Heart right ventricle (tissue), 16 donors: ENCODE measurements around the gene AKR1C4. TPM values are rescaled to one million over a fixed set of nuclear protein-coding genes. Genes with fewer than 3 reads are reported as not detected.

Experiments
- ATAC-seq, 8 donors: fragments of 200-7000 bp; cut with Tn5 transposase; one replicate each; pipeline ENCODE4 v1.9.1; 2020; ENCODE audit warnings: mild to moderate bottlenecking in 8 of 8, moderate library complexity in 8 of 8, moderate number of reproducible peaks in 1 of 8
- DNase-seq, 2 donors: peaks; one replicate each; pipeline ENCODE4 v3.0.0-alpha.2; 2020
- H3K27ac ChIP-seq, 10 donors: fragments of 200-600 bp; sonication (generic) in 2 of 10; one replicate each; pipeline versions ENCODE4 v1.5.0 to v1.8.0; 2020 to 2022; ENCODE audit warnings: mild to moderate bottlenecking in 3 of 10
- H3K27me3 ChIP-seq, 7 donors: fragments of 200-600 bp; one replicate each; pipeline ENCODE4 v1.8.0; 2021 to 2022; ENCODE audit warnings: mild to moderate bottlenecking in 2 of 7
- H3K36me3 ChIP-seq, 9 donors: fragments of 200-600 bp; sonication (generic) in 1 of 9; one replicate each; pipeline versions ENCODE4 v1.5.0 to v1.8.0; 2020 to 2022; ENCODE audit warnings: mild to moderate bottlenecking in 2 of 9
- H3K4me1 ChIP-seq, 9 donors: fragments of 200-600 bp; sonication (generic) in 1 of 9; one replicate each; pipeline versions ENCODE4 v1.5.0 to v1.8.0; 2020 to 2022; ENCODE audit warnings: mild to moderate bottlenecking in 4 of 9
- H3K4me3 ChIP-seq, 10 donors: fragments of 200-600 bp; sonication (generic) in 2 of 10; one replicate each; pipeline versions ENCODE4 v1.5.0 to v1.8.0; 2020 to 2022; ENCODE audit warnings: mild to moderate bottlenecking in 7 of 10, moderate library complexity in 2 of 10
- H3K9me3 ChIP-seq, 11 donors: fragments of 200-600 bp in 10 of 11; sonication (generic) in 2 of 11; one replicate each; pipeline versions ENCODE4 v1.5.0 to v1.8.0; 2013 to 2022; ENCODE audit warnings: mild to moderate bottlenecking in 2 of 11, control low read depth in 1 of 11, moderate library complexity in 1 of 11
- WGBS, 2 donors: extraction: QIAGEN DNeasy Blood & Tissue Kit; methylation state at CpG; one replicate each; pipeline ENCODE4 v1.1.7; 2013; ENCODE audit warnings: inconsistent platforms in 1 of 2; 5-methylcytosine and 5-hydroxymethylcytosine counted together
- intact Hi-C, 10 donors: fragments of 100-400 bp; cut with DNase I; formaldehyde crosslinking; loops; one replicate each; pipeline versions ENCODE4 v1.11.1 to v1.14.2; 2022
- polyA plus RNA-seq, 2 donors: library from polyadenylated mRNA; stranded (reverse); fragments of 200-250 nt; gene quantifications; one replicate each; pipeline ENCODE4 v1.2.3, GENCODE V29; 2013
- total RNA-seq, 10 donors: library from RNA; stranded (reverse); fragmentation: NEBNext Ultra II Directional in 3 of 10; extraction: Animal tissue kit (Norgen Biotek cat#: 25700) in 3 of 10; gene quantifications; one replicate each; pipeline versions ENCODE4 v1.2.1 to v1.2.4, GENCODE V29; 2021 to 2023
- TF ChIP-seq, protein P1 (sequence below), 9 donors: fragments of 200-600 bp; sonication (generic) in 2 of 9; IDR thresholded peaks; one replicate each; pipeline versions ENCODE4 v1.5.0 to v1.8.0; 2021 to 2022; ENCODE audit warnings: antibody characterized with exemption in 9 of 9, mild to moderate bottlenecking in 5 of 9, moderate library complexity in 1 of 9
- donor health status: Arrhythmogenic right ventricular cardiomyopathy.
- donor health status: ischemic (EF 13 %, LVEDD 7.1; RV severe dilation, severe dysfunction).
- donor health status: healthy with polysubstance abuse.
- donor health status: DM: no; HTN: yes; CAD: no.
- donor health status: DM: no; HTN: no; CAD: no.
- donor health status: ischemic (EF 25% LVEDD 6.9; RV normal size, moderate dysfunction).
- donor health status: ischemic (EF 25% LVEDD 5.7; RV mildly dilated, moderate dysfunction).
- donor health status: healthy.
- donor health status: DM: yes; HTN: yes; CAD: no.
- donor health status: Ischemic cardiomyopathy.
- donor health status: ischemic (EF 35%, LVEDD 5.7; RV mildly dilated, moderate dysfunction).
- donor health status: nonischemic (EF 11% LVEDD 7.7; RV severe dilation, severe dysfunction).
- donor health status: DM: yes; HTN: yes; CAD: no.
- donor health status: PGD.
- donor health status: ischemic (EF 29% LVEDD 5.4; RV normal size, mild dysfunction).
- donor health status: nonischemic (EF 23%, LVEDD 6.1; RV moderate dilation, normal function).

AKR1C4 gene
- total and polyA plus RNA-seq, 12 donors = not detected

- intact Hi-C loops = no loop called here
- Histone ChIP-seq H3K36me3 (no peaks in the 10 kb centered on the region), H3K27me3 (no peaks in the 10 kb centered on the region), H3K9me3 (peaks cover 0 to 39% (median 12%) of the 10 kb centered on the region in 11 donors), H3K4me3 (no peak overlapping the region), H3K4me1 (no peaks in the 10 kb centered on the region), H3K27ac (no peak overlapping the region)
- DNase-seq (no peak), ATAC-seq (no peak)
- TF ChIP-seq, protein P1, sequence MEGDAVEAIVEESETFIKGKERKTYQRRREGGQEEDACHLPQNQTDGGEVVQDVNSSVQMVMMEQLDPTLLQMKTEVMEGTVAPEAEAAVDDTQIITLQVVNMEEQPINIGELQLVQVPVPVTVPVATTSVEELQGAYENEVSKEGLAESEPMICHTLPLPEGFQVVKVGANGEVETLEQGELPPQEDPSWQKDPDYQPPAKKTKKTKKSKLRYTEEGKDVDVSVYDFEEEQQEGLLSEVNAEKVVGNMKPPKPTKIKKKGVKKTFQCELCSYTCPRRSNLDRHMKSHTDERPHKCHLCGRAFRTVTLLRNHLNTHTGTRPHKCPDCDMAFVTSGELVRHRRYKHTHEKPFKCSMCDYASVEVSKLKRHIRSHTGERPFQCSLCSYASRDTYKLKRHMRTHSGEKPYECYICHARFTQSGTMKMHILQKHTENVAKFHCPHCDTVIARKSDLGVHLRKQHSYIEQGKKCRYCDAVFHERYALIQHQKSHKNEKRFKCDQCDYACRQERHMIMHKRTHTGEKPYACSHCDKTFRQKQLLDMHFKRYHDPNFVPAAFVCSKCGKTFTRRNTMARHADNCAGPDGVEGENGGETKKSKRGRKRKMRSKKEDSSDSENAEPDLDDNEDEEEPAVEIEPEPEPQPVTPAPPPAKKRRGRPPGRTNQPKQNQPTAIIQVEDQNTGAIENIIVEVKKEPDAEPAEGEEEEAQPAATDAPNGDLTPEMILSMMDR (IDR thresholded peaks at IDR 0.05) = no peak
- WGBS, 2 donors = 38 to 87% methylated on average over 1 of the region's 1 CpG
Observed at GRCh38 chr10:5266351-5266750, 69.7 kb downstream of the AKR1C4 start.

DNA sequence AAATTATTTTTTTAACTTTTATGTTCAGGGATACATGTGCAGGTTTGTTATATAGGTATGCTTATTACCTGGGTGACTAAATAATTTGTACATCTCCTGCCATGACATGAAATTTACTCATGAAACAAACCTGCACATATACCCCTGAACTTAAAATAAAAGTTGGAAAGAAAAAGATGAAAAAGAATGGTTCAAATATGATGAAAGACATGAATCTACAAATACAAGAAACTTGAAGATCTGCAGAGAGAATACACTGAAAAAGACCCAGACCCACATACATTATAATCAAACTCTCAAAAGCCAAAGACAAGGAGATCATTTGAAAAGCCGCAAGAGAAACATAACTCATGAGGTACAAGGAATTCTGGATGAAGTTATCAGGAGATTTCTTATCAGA is 70.2 kb downstream of the AKR1C4 start:
- intact Hi-C loops = no loop called here
- ATAC-seq (no peak), DNase-seq (no peak)
- no peak overlapping the region for H3K4me3 ChIP-seq
- no peak overlapping the region for H3K27ac ChIP-seq
- TF ChIP-seq, protein P1 (IDR thresholded peaks at IDR 0.05) = no peak
- H3K27me3 ChIP-seq = no peaks in the 10 kb centered on the region
- H3K9me3 ChIP-seq = peaks cover 0 to 39% (median 12%) of the 10 kb centered on the region in 11 donors
- WGBS, 2 donors = 100% methylated on average over 1 of the region's 1 CpG
- no peaks in the 10 kb centered on the region for H3K36me3 ChIP-seq
- H3K4me1 ChIP-seq = no peaks in the 10 kb centered on the region

DNA sequence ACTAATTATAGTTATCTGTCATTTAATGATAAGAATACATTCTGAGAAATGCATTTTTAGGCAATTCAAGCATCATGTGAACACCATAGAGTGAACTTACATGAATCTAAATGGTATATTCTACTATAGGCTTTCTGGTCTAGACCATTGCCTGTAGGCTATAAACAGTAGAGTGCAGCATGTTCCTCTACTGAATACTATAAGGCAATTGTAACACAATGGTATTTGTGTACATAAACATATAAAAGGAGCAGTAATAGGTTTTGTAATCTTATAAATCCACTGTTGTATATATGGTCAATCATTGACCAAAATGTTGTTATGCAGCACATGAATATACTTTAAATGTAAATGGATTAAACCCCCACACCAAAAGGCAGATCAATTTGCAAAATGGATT is 71.6 kb downstream of the AKR1C4 start:
- TF ChIP-seq, protein P1 (IDR thresholded peaks at IDR 0.05) = no peak
- H3K9me3 ChIP-seq = peaks cover 0 to 36% (median 12%) of the 10 kb centered on the region in 11 donors
- intact Hi-C loops = no loop called here

More for the DNA sequence above, 71.6 kb downstream of the AKR1C4 start:
- ATAC-seq (no peak), DNase-seq (no peak)
- Histone ChIP-seq H3K4me3 (no peak overlapping the region), H3K27ac (no peak overlapping the region), H3K4me1 (no peaks in the 10 kb centered on the region), H3K36me3 (no peaks in the 10 kb centered on the region), H3K27me3 (no peaks in the 10 kb centered on the region)

Other genes starting within 250 kb of the AKR1C4 start
- 10 to 100 TPM in 8 of 10 donors, 1 to 10 TPM in 2; 6.6 to 35.2 (median 13.4) TPM for gene AKR1C1, start 233.4 kb upstream of the AKR1C4 start, total RNA-seq
- gene AKR1C1, start 233.4 kb upstream of the AKR1C4 start, polyA plus RNA-seq = 100 to 1,000 TPM in 1 of 2 donors, 10 to 100 TPM in 1; 23.7 to 131 TPM
- 10 to 100 TPM in 8 of 10 donors, 1 to 10 TPM in 2; 4.5 to 44.4 (median 20.5) TPM for gene AKR1C2, start 193.0 kb upstream of the AKR1C4 start, total RNA-seq
- 10 to 100 TPM; 13.4 to 25.8 TPM for gene AKR1C2, start 193.0 kb upstream of the AKR1C4 start, polyA plus RNA-seq
- 10 to 100 TPM in 9 of 10 donors, 1 to 10 TPM in 1; 8.2 to 30.6 (median 18.9) TPM for gene AKR1C3, start 102.4 kb upstream of the AKR1C4 start, total RNA-seq
- gene AKR1C3, start 102.4 kb upstream of the AKR1C4 start, polyA plus RNA-seq = 10 to 100 TPM; 23.2 to 27.8 TPM
- gene AKR1C8, start 11.7 kb upstream of the AKR1C4 start, total RNA-seq = under 1 TPM in 2 of 10 donors, not detected in 8; 0.39 to 0.51 TPM
- gene AKR1C8, start 11.7 kb upstream of the AKR1C4 start, polyA plus RNA-seq = under 1 TPM in 1 of 2 donors, not detected in 1; 0.04 TPM
- not detected for gene UCN3, start 168.1 kb downstream of the AKR1C4 start, total RNA-seq
- gene UCN3, start 168.1 kb downstream of the AKR1C4 start, polyA plus RNA-seq = not detected
- gene TUBAL3, start 208.0 kb downstream of the AKR1C4 start, total RNA-seq = under 1 TPM in 7 of 10 donors, not detected in 3; 0.14 to 0.72 (median 0.17) TPM
- gene TUBAL3, start 208.0 kb downstream of the AKR1C4 start, polyA plus RNA-seq = under 1 TPM; 0.23 to 0.51 TPM
- 10 to 100 TPM; 13.4 to 22.6 (median 17.6) TPM for gene NET1, start 215.7 kb downstream of the AKR1C4 start, total RNA-seq
- 1 to 10 TPM; 6.0 to 9.3 TPM for gene NET1, start 215.7 kb downstream of the AKR1C4 start, polyA plus RNA-seq